ENCODE results near the gene ALG1.
"Not testable (repeated sequence)": the region's sequence is repeated elsewhere in the genome, so short reads cannot be mapped to it uniquely, and the experiment has no call there.

Gene ALG1

DNA sequence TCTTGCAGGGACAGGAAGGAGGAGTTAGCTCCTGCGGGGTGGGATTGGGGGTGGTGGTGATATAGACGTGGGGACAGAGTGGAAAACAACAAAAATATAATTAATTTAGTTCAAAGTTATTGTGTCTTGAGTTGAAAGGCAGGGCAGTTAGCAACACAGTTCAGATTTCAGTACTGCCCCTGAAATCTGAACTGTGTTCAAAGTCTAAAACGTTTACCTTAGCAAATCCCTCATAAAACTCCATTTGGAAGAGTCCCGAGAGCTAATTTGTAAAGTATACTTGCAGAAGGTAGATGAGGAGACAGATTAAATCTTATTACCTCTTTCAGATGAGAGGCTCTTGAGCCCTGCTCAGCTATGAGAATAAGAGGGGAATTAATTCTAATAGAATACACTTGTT is 27.5 kb downstream of the ALG1 start:
- not testable (repeated sequence) for DNase-seq (ENCODE audit: low spot score)

DNA sequence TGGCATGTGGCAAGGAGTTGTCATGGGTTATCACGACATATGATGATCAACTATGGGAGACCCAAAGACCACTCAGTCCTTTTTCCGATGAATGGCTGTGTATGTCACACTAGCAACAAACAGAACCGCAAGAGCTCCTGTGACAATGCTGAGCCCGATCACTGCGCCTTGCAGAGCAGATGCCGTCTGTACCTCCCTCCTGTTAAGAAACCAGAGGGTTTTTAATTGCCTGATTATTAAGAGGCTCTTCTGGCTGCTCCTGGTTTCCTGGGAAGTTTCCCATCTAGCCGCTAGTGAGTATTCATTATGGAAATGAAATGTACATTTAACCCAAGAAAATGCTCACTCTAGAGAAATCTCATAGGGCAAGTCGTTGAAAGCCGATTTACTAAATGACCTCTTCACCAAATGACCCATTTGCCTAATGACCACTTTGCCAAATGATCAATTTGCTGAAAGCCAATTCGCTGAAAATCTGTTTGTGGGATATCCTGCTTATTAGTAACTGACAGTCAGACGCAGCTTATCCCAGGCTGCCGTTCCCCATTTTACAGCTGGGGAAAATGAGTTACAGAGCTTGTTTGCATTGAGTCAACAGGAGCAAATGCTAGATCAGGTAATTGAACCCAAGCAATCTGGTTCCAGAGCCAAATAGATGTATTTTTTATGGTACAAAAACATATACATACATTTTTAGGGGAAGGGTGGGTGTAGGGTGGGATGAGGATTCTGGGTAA is 31.8 kb downstream of the ALG1 start:
- DNase-seq (ENCODE audit: low spot score): not testable (repeated sequence)

GRCh38 chr16:5105039-5105438 is 33.4 kb downstream of the ALG1 start:
- DNase-seq (ENCODE audit: low spot score): not testable (repeated sequence)

GRCh38 chr16:5108505-5109158 is 37.0 kb downstream of the ALG1 start:
- DNase-seq (ENCODE audit: low spot score): no peak

DNA sequence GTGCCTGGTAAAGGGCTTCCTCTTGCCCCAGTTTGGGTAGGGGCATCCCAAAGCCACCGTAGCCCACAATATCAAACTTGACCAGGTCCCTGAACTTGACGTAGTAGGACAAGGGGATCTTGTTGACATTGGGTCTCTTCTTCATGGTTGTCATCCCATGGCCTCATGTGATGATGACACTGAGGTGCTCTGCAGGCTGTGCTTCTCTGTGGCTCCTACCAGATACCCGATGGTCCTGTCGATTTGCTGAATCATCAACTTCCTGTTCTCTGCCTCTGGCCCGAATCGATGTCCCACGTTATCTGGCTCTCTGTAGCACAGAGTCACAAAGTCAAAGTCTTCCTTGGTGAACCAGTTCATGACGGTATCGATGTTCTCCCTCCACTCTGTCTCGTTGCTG is 39.3 kb downstream of the ALG1 start:
- DNase-seq (ENCODE audit: low spot score): not testable (repeated sequence)

GRCh38 chr16:5116780-5117295 is 45.2 kb downstream of the ALG1 start:
- not testable (repeated sequence) for DNase-seq (ENCODE audit: low spot score)

GRCh38 chr16:5117300-5118087 is 45.9 kb downstream of the ALG1 start:
- not testable (repeated sequence) for DNase-seq (ENCODE audit: low spot score)

GRCh38 chr16:5131467-5132004 is 59.9 kb downstream of the ALG1 start:
- not testable (repeated sequence) for DNase-seq (ENCODE audit: low spot score)

GRCh38 chr16:5132915-5133600 is 61.4 kb downstream of the ALG1 start:
- not testable (repeated sequence) for DNase-seq (ENCODE audit: low spot score)

GRCh38 chr16:5134739-5135452 is 63.3 kb downstream of the ALG1 start:
- DNase-seq (ENCODE audit: low spot score): not testable (repeated sequence)

Measured in AG20443 (cell line).